Gastrocnemius medialis (tissue), 4 donors: ENCODE measurements around the gene PRKG1. TPM values are rescaled to one million over a fixed set of nuclear protein-coding genes. Genes with fewer than 3 reads are reported as not detected.
"Not testable (repeated sequence)": the region's sequence is repeated elsewhere in the genome, so short reads cannot be mapped to it uniquely, and the experiment has no call there.

ENCODE experiments used
- ATAC-seq, 2 donors: fragments of 150-250 bp; one replicate each; pipeline ENCODE4 v1.9.1; 2016
- DNase-seq, 2 donors: peaks; one replicate each; pipeline ENCODE4 v3.0.0-alpha.2; 2019
- H3K27ac ChIP-seq, 4 donors: fragments of 200-600 bp; sonication (generic); 1 replicate in 1 of 4; 2 replicates in 3 of 4; pipeline ENCODE4 v1.5.1; 2016 to 2018; ENCODE audit warnings: mild to moderate bottlenecking in 2 of 4, moderate library complexity in 1 of 4
- H3K27me3 ChIP-seq, 3 donors: fragments of 200-600 bp; sonication (generic) in 2 of 3; 1 replicate in 1 of 3; 2 replicates in 2 of 3; pipeline versions ENCODE4 v1.5.1 to v1.6.0; 2016 to 2019; ENCODE audit warnings: mild to moderate bottlenecking in 1 of 3, moderate library complexity in 1 of 3
- H3K36me3 ChIP-seq, 2 donors: fragments of 200-600 bp; sonication (generic) in 1 of 2; one replicate each; pipeline ENCODE4 v1.5.1; 2017 to 2018
- H3K4me1 ChIP-seq, 2 donors: fragments of 200-600 bp; sonication (generic) in 1 of 2; one replicate each; pipeline ENCODE4 v1.5.1; 2016 to 2017; ENCODE audit warnings: mild to moderate bottlenecking in 2 of 2
- H3K4me3 ChIP-seq, 4 donors: fragments of 200-600 bp; sonication (generic) in 3 of 4; 1 replicate in 1 of 4; 2 replicates in 3 of 4; pipeline ENCODE4 v1.5.1; 2016 to 2019; ENCODE audit warnings: mild to moderate bottlenecking in 2 of 4
- H3K9me3 ChIP-seq, 3 donors: fragments of 200-600 bp; sonication (generic) in 2 of 3; 1 replicate in 1 of 3; 2 replicates in 2 of 3; pipeline ENCODE4 v1.5.1; 2016 to 2019
- POLR2A ChIP-seq, 2 donors: fragments of 450-650 bp; IDR thresholded peaks; one replicate each; pipeline ENCODE4 v1.6.1; 2017; ENCODE audit warnings: antibody characterized with exemption in 2 of 2, mild to moderate bottlenecking in 2 of 2, moderate library complexity in 2 of 2
- in situ Hi-C, 4 donors: fragments of 200-750 bp; cut with MboI; loops; one replicate each; pipeline versions ENCODE4 v1.15.0 to v1.8.0; 2017; ENCODE audit warnings: low sequenced_read_pairs in 4 of 4
- intact Hi-C: fragments of 100-400 bp; cut with DNase I; formaldehyde crosslinking; loops from one replicate; pipeline ENCODE4 v1.15.1; 2023; ENCODE audit warnings: low total_unique reads
- total RNA-seq, 4 donors: library from RNA; depleted of rRNA; stranded (reverse); fragments of >200 nt; gene quantifications; one replicate each; pipeline versions ENCODE4 v1.1.0 to v1.2.3, GENCODE V29; 2016
- TF ChIP-seq, protein P1 (sequence below), 5 experiments: fragments of 450-650 bp in 3 of 5; fragments of 200-600 bp in 2 of 5; sonication (generic) in 2 of 5; IDR thresholded peaks in 4 of 5; conservative IDR thresholded peaks in 1 of 5; 1 replicate in 4 of 5; 2 replicates in 1 of 5; pipeline ENCODE4 v1.5.1; 2016 to 2019; ENCODE audit warnings: antibody characterized with exemption in 5 of 5, mild to moderate bottlenecking in 3 of 5, moderate library complexity in 3 of 5

PRKG1 gene
- total RNA-seq, 4 donors from 2014 or later, result 10.4 to 39.4 (median 25.1) TPM

- ATAC-seq (no peak), DNase-seq (no peak)
- no peaks in the 10 kb centered on the region for H3K27me3 ChIP-seq
- no peaks in the 10 kb centered on the region for H3K9me3 ChIP-seq
- in situ Hi-C loops, result no loop called here
- intact Hi-C loops, result no loop called here
- no peaks in the 10 kb centered on the region for H3K36me3 ChIP-seq
- H3K4me1 ChIP-seq, result peaks cover 5 to 13% of the 10 kb centered on the region in 2 donors
- no peak overlapping the region for H3K27ac ChIP-seq
- H3K4me3 ChIP-seq, result no peak overlapping the region
- no peak for TF ChIP-seq POLR2A (IDR thresholded peaks at IDR 0.05)
- TF ChIP-seq, protein P1, sequence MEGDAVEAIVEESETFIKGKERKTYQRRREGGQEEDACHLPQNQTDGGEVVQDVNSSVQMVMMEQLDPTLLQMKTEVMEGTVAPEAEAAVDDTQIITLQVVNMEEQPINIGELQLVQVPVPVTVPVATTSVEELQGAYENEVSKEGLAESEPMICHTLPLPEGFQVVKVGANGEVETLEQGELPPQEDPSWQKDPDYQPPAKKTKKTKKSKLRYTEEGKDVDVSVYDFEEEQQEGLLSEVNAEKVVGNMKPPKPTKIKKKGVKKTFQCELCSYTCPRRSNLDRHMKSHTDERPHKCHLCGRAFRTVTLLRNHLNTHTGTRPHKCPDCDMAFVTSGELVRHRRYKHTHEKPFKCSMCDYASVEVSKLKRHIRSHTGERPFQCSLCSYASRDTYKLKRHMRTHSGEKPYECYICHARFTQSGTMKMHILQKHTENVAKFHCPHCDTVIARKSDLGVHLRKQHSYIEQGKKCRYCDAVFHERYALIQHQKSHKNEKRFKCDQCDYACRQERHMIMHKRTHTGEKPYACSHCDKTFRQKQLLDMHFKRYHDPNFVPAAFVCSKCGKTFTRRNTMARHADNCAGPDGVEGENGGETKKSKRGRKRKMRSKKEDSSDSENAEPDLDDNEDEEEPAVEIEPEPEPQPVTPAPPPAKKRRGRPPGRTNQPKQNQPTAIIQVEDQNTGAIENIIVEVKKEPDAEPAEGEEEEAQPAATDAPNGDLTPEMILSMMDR (IDR thresholded peaks at IDR 0.05 in 4 of 5, conservative IDR thresholded peaks at IDR 0.05 in 1 of 5), result no peak
These were observed 127.7 kb downstream of the PRKG1 start for GRCh38 chr10:51201947-51202346.

- H3K4me1 ChIP-seq, result peaks cover 5 to 24% of the 10 kb centered on the region in 2 donors
- H3K4me3 ChIP-seq, result no peak overlapping the region
- ATAC-seq, result no peak
- TF ChIP-seq, protein P1 (IDR thresholded peaks at IDR 0.05 in 4 of 5, conservative IDR thresholded peaks at IDR 0.05 in 1 of 5), result no peak
- no peak for TF ChIP-seq POLR2A (IDR thresholded peaks at IDR 0.05)
- DNase-seq, result no peak
- intact Hi-C loops, result no loop called here
- no peak overlapping the region for H3K27ac ChIP-seq
- H3K9me3 ChIP-seq, result no peaks in the 10 kb centered on the region
- no peaks in the 10 kb centered on the region for H3K36me3 ChIP-seq
- in situ Hi-C loops, result no loop called here
- no peaks in the 10 kb centered on the region for H3K27me3 ChIP-seq
These were observed 129.1 kb downstream of the PRKG1 start for GRCh38 chr10:51203359-51203758.

DNA sequence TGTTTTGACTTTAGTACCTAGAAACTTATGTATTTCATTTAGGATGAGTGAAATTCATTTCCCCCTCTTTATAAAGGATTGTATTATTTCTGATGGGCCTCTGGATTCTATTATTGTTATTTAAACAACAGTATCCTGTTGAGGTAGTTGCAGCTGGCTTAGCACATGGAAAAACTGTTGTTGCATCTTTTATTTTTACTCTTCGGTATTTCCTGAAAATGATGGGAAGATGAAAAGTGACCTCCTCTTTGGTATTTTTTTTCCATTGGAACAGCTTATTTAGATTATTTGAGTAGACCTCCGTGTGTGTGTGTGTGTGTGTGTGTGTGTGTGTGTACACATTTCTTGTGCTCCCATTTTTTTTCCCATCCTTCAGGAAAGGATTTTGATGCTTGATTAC lies 129.8 kb downstream of the PRKG1 start:
- ATAC-seq (no peak), DNase-seq (no peak)
- intact Hi-C loops (no loop called here), in situ Hi-C loops (no loop called here)
- Histone ChIP-seq H3K27ac (no peak overlapping the region), H3K4me3 (no peak overlapping the region), H3K36me3 (no peaks in the 10 kb centered on the region), H3K27me3 (no peaks in the 10 kb centered on the region), H3K9me3 (no peaks in the 10 kb centered on the region), H3K4me1 (peaks cover 5 to 26% of the 10 kb centered on the region in 2 donors)
- no peak for TF ChIP-seq POLR2A (IDR thresholded peaks at IDR 0.05)
- TF ChIP-seq, protein P1 (IDR thresholded peaks at IDR 0.05 in 4 of 5, conservative IDR thresholded peaks at IDR 0.05 in 1 of 5), result no peak

- no peaks in the 10 kb centered on the region for H3K27me3 ChIP-seq
- intact Hi-C loops, result no loop called here
- H3K4me1 ChIP-seq, result peaks cover 5 to 30% of the 10 kb centered on the region in 2 donors
- no peak overlapping the region for H3K4me3 ChIP-seq
- in situ Hi-C loops, result no loop called here
- peak in 1 of 2 donors; percentile 41 for ATAC-seq
- no peak for DNase-seq
- H3K9me3 ChIP-seq, result no peaks in the 10 kb centered on the region
- H3K27ac ChIP-seq, result no peak overlapping the region
- no peaks in the 10 kb centered on the region for H3K36me3 ChIP-seq
- no peak for TF ChIP-seq POLR2A (IDR thresholded peaks at IDR 0.05)
- TF ChIP-seq, protein P1 (IDR thresholded peaks at IDR 0.05 in 4 of 5, conservative IDR thresholded peaks at IDR 0.05 in 1 of 5), result no peak
These were observed 130.4 kb downstream of the PRKG1 start for GRCh38 chr10:51204701-51205100.

GRCh38 chr10:51206500-51206899 lies 132.2 kb downstream of the PRKG1 start:
- in situ Hi-C loops, result no loop called here
- Histone ChIP-seq H3K27ac (no peak overlapping the region), H3K27me3 (no peaks in the 10 kb centered on the region), H3K9me3 (no peaks in the 10 kb centered on the region), H3K4me1 (peaks cover 5 to 24% of the 10 kb centered on the region in 2 donors), H3K4me3 (no peak overlapping the region), H3K36me3 (no peaks in the 10 kb centered on the region)
- DNase-seq (no peak), ATAC-seq (no peak)
- intact Hi-C loops, result no loop called here
- no peak for TF ChIP-seq POLR2A (IDR thresholded peaks at IDR 0.05)
- TF ChIP-seq, protein P1 (IDR thresholded peaks at IDR 0.05 in 4 of 5, conservative IDR thresholded peaks at IDR 0.05 in 1 of 5), result no peak

DNA sequence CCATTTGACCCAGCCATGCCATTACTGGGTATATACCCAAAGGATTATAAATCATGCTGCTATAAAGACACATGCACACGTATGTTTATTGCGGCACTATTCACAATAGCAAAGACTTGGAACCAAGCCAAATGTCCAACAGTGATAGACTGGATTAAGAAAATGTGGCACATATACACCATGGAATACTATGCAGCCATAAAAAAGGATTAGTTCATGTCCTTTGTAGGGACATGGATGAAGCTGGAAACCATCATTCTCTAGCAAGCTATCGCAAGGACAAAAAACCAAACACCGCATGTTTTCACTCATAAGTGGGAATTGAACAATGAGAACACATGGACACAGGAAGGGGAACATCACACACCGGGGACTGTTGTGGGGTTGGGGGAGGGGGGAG lies 138.7 kb downstream of the PRKG1 start:
- intact Hi-C loops, H3K4me3 ChIP-seq, ATAC-seq, H3K36me3 ChIP-seq, H3K27ac ChIP-seq, H3K9me3 ChIP-seq, DNase-seq, in situ Hi-C loops, H3K27me3 ChIP-seq: not testable (repeated sequence)
- H3K4me1 ChIP-seq, result peaks cover 3 to 22% of the 10 kb centered on the region in 2 donors
